Lung (tissue), 12 donors: Measurements from ENCODE around the gene ATP8A1. TPM values are rescaled to one million over a fixed set of nuclear protein-coding genes. Genes with fewer than 3 reads are reported as not detected.

Experiments
- ATAC-seq: fragments of 200-7000 bp; cut with Tn5 transposase; one replicate; pipeline ENCODE4 v1.9.1; 2020; ENCODE audit warnings: moderate number of reproducible peaks; ENCODE audit not compliant: insufficient read depth, low FRiP score
- DNase-seq, 3 donors: peaks; one replicate each; pipeline ENCODE4 v3.0.0-alpha.2; 2013 to 2017
- H3K27ac ChIP-seq, 2 donors: one replicate each; pipeline ENCODE4 v1.5.1; 2013; ENCODE audit warnings: mild to moderate bottlenecking in 2 of 2, moderate library complexity in 2 of 2, control low read depth in 1 of 2, inconsistent platforms in 1 of 2, low read depth in 1 of 2, low read length in 1 of 2
- H3K27me3 ChIP-seq, 3 donors: one replicate each; pipeline ENCODE4 v1.5.1; 2013; ENCODE audit warnings: low read length in 2 of 3; ENCODE audit not compliant: control insufficient read depth in 3 of 3, insufficient read depth in 3 of 3
- H3K36me3 ChIP-seq, 4 donors: one replicate each; pipeline ENCODE4 v1.5.1; 2013; ENCODE audit warnings: low read length in 4 of 4, mild to moderate bottlenecking in 1 of 4, moderate library complexity in 1 of 4; ENCODE audit not compliant: control insufficient read depth in 4 of 4, insufficient read depth in 4 of 4
- H3K4me1 ChIP-seq, 5 donors: one replicate each; pipeline ENCODE4 v1.5.1; 2013; ENCODE audit warnings: low read length in 5 of 5, mild to moderate bottlenecking in 2 of 5, moderate library complexity in 1 of 5; ENCODE audit not compliant: control insufficient read depth in 5 of 5, insufficient read depth in 5 of 5
- H3K4me3 ChIP-seq: one replicate; pipeline ENCODE4 v1.5.1; 2013; ENCODE audit warnings: mild to moderate bottlenecking, control low read depth, moderate library complexity
- H3K9ac ChIP-seq, 2 donors: one replicate each; pipeline ENCODE4 v1.5.1; 2013; ENCODE audit warnings: low read length in 2 of 2, control low read depth in 1 of 2; ENCODE audit not compliant: insufficient read depth in 1 of 2
- H3K9me3 ChIP-seq, 4 donors: one replicate each; pipeline ENCODE4 v1.5.1; 2013; ENCODE audit warnings: low read length in 3 of 4, mild to moderate bottlenecking in 1 of 4, moderate library complexity in 1 of 4; ENCODE audit not compliant: control insufficient read depth in 4 of 4, insufficient read depth in 3 of 4
- WGBS, 2 donors: extraction: QIAGEN DNeasy Blood & Tissue Kit; methylation state at CpG; one replicate each; pipeline ENCODE4 v1.1.7; 2013; 5-methylcytosine and 5-hydroxymethylcytosine counted together
- polyA plus RNA-seq, 2 donors: library from polyadenylated mRNA; stranded (reverse); fragments of 200-250 nt; gene quantifications; one replicate each; pipeline ENCODE4 v1.2.1, GENCODE V29; 2013
- total RNA-seq, 2 donors: library from RNA; depleted of rRNA in 1 of 2; stranded (reverse); fragments of >200 nt in 1 of 2; gene quantifications; one replicate each; pipeline ENCODE4 v1.2.1, GENCODE V29; 2014 to 2021
- TF ChIP-seq, protein P1 (sequence below): IDR thresholded peaks from 2 replicates; pipeline ENCODE4 v1.5.1; 2012; ENCODE audit warnings: mild to moderate bottlenecking; ENCODE audit errors: control extremely low read depth, extremely low read depth
- donor health status: control.
- donor health status: control.
- donor health status: Bipolar disorder and iron deficiency.
- donor health status: healthy.
- donor health status: DM: yes; HTN: yes; CAD: no.

The ATP8A1 gene
- total and polyA plus RNA-seq, 4 donors = 13.8 to 297 (median 48.9) TPM

DNA sequence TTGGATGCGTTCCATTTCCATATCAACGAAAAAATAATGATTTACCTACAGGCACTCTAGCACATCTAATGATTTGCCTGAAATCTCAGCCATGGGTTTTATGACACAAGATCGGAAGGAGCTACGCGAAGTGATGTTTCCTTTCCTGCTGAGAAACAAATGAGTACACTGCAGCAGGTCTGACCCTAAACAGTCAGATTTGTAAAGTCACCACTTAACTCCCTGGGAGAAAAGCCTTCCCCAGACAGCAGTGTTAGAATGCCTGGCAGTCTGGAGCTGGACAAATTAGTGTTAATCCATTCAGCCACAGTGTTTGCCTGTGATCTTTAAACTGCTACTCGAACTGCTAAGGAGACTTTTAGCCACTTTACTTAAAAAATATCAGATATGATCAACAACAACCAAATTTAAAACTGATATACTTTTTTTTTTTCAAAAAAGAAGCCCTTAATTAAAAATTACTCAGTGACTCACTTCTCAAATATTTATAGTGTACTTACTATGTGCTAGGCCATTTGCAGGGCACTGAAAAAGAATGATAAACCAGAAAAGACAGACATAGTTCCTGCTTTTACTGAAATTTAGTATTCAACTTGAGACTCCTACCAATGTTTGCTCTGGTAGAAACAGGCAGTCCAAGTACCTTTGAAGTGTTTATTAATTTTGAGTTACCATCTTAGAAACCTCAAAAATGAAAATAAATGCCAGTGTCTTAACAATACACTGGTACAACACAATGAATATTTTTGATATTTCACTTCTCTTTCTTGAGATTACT is 155.1 kb downstream of the ATP8A1 start:
- WGBS, 2 donors = 70 to 82% methylated on average over 6 of the region's 6 CpGs
- H3K9ac ChIP-seq = peak overlapping the region in 1 of 2 donors; percentile 16
- H3K27ac ChIP-seq = no peak overlapping the region
- no peak overlapping the region for H3K4me3 ChIP-seq
- TF ChIP-seq, protein P1, sequence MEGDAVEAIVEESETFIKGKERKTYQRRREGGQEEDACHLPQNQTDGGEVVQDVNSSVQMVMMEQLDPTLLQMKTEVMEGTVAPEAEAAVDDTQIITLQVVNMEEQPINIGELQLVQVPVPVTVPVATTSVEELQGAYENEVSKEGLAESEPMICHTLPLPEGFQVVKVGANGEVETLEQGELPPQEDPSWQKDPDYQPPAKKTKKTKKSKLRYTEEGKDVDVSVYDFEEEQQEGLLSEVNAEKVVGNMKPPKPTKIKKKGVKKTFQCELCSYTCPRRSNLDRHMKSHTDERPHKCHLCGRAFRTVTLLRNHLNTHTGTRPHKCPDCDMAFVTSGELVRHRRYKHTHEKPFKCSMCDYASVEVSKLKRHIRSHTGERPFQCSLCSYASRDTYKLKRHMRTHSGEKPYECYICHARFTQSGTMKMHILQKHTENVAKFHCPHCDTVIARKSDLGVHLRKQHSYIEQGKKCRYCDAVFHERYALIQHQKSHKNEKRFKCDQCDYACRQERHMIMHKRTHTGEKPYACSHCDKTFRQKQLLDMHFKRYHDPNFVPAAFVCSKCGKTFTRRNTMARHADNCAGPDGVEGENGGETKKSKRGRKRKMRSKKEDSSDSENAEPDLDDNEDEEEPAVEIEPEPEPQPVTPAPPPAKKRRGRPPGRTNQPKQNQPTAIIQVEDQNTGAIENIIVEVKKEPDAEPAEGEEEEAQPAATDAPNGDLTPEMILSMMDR = no peak
- peaks cover 0 to 10% (median 0%) of the 10 kb centered on the region in 5 donors for H3K4me1 ChIP-seq
- ATAC-seq (peak; percentile 81), DNase-seq (no peak)
- H3K9me3 ChIP-seq = no peaks in the 10 kb centered on the region
- no peaks in the 10 kb centered on the region for H3K27me3 ChIP-seq
- peaks cover 0 to 11% (median 5%) of the 10 kb centered on the region in 4 donors for H3K36me3 ChIP-seq

DNA sequence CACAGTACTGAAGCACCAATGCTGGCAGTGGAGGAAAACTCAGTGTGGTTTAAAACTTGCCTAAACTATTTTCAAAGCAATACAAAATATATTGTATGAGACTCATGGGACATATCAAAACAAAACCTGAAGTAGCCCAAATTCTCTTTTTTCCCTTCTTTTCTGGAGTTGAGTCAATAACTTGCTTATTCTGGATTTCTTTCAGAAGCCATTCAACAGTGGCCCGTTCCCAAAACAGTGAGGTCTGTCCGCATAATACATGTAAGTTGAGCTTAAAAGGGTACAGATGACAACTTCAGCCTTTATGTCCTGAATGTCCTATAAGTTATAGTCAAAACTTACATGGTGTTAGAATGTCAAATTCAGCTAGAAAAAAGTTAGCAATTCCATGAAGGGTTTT is 158.9 kb downstream of the ATP8A1 start:
- Histone ChIP-seq H3K9me3 (no peaks in the 10 kb centered on the region), H3K27ac (no peak overlapping the region), H3K36me3 (peaks cover 0 to 2% (median under 1%) of the 10 kb centered on the region in 4 donors), H3K4me3 (no peak overlapping the region), H3K9ac (no peak overlapping the region), H3K27me3 (no peaks in the 10 kb centered on the region), H3K4me1 (peaks cover 0 to 10% (median 0%) of the 10 kb centered on the region in 5 donors)
- DNase-seq = peak in 1 of 3 donors; percentile 14
- WGBS, 2 donors = 78 to 91% methylated on average over 2 of the region's 2 CpGs
- no peak for ATAC-seq
- TF ChIP-seq, protein P1 = no peak

DNA sequence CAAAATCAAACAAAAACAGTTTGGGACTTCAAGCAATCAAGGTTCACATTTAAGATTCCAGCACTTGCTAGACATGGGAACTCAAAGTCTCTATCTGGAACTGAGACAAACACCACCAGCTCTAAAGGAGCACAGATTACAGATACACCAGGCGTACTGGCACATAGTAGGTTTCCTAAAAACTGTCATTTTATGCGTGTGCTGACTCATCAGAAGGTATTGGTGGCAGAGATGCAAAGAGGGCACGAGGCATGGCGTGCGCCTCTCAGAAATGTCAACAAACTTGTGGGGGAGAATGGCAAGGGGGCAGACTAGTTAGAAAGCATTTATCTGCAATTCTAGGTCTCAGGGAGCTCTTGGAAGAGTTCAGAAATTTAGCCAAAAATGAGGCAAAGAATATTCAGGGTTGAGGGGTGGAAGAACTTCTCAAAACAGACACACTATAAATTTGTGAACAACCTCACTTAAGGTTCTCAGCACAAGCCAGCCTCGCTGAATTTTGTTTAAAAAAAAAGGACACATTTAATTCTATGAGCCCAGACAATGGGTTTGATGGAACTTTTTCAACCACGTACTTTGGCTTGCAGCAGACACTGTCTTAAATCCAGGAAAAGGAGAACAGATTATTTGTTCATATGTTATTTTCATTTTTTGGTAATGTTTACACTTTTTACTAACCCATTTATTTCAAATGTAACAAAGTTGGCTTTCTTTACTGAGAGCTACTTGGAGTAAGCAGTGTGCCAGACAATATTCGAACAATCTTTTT is 159.6 kb downstream of the ATP8A1 start:
- Histone ChIP-seq H3K9ac (no peak overlapping the region), H3K27me3 (no peaks in the 10 kb centered on the region), H3K27ac (no peak overlapping the region), H3K36me3 (peaks cover 0 to 2% (median under 1%) of the 10 kb centered on the region in 4 donors), H3K4me3 (no peak overlapping the region), H3K9me3 (no peaks in the 10 kb centered on the region), H3K4me1 (peaks cover 0 to 10% (median 0%) of the 10 kb centered on the region in 5 donors)
- DNase-seq (peak in 1 of 3 donors; percentile 20), ATAC-seq (no peak)
- TF ChIP-seq, protein P1 = no peak
- WGBS, 2 donors = 87 to 90% methylated on average over 8 of the region's 8 CpGs
